ENCODE data around the gene MRM2.
A peak's percentile ranks its signal among the peaks of the same experiment; 100 is the strongest.
"Not testable (repeated sequence)": the region's sequence is repeated elsewhere in the genome, so short reads cannot be mapped to it uniquely, and the experiment has no call there.

MRM2 gene

DNA sequence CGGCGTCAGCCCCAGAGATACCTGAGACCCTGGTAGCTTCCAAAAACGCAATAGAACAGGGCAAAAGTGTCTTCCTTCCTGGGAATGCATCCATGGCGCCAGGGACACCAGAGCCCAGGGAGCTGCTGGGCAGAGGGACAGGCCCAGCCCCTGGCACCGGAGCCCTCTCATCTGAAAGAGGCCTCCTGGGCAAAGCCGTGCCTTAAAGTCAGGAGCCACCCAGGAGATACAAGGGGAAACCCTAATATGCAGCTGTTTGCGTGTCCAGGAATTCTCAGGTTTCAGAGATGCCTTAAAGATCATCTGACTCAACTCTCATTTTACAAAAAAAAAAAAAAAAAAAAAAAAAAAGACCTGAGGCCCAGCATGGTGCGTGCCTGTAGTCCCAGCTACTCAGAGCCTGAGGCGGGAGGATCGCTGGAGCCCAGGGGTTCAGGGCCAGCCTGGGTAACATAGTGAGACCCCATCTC lies 28.0 kb upstream of the MRM2 start:
- no peak for DNase-seq (ENCODE audit: low read depth)
- no peak overlapping the region for H3K4me3 ChIP-seq (ENCODE audit: control insufficient read depth, low read depth, low read length)
- TF ChIP-seq CTCF (conservative IDR thresholded peaks at IDR 0.05; ENCODE audit: control insufficient read depth, insufficient read depth, low read depth, low read length) = no peak

- peak; percentile 21 for DNase-seq (ENCODE audit: low read depth)
- not testable (repeated sequence) for H3K4me3 ChIP-seq (ENCODE audit: control insufficient read depth, low read depth, low read length)
These were observed 27.3 kb upstream of the MRM2 start for GRCh38 chr7:2269089-2269990.

DNA sequence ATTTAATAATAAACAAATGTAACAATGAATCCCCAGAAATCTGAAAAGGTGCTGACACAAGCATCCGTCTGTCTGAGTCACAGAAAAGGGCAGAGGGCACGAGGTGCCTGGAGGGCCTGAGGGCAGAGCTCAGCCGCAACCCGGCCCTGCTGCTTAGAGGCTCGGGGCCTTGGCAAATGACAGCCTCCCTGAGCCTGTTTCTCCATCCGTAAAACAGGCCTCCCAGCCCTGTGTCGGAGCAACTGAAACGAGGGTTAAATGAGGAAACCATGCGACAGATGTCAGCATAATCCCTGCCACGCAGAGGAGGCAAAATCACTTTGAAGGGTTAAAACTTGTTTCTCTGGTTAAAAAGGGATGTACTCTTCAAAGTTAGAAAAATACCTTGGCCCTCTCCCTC lies 24.9 kb upstream of the MRM2 start:
- TF ChIP-seq CTCF (conservative IDR thresholded peaks at IDR 0.05; ENCODE audit: control insufficient read depth, insufficient read depth, low read depth, low read length) = no peak
- peak; percentile 67 for DNase-seq (ENCODE audit: low read depth)

DNA sequence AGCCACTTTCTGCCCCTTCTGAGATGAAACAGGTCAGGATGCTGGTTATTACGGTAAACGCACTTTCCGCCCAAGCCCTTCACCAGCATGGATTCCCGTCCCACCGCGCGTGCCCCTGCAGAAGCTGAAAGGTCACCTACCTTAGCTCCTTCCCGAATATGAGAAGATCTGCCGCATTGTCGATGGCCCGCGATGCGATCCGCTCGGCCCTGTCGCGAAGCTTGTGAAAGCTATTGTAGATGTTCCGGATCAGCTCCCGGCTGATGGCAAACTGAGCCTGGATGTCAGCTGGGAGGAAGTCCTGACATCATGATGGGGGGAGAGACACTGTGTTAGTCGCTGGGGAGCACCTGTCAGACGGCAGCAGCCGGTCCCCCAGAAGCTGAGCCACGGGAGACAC lies 22.2 kb upstream of the MRM2 start:
- no peak overlapping the region for H3K4me3 ChIP-seq (ENCODE audit: control insufficient read depth, low read depth, low read length)
- no peak for DNase-seq (ENCODE audit: low read depth)
- no peak for TF ChIP-seq CTCF (conservative IDR thresholded peaks at IDR 0.05; ENCODE audit: control insufficient read depth, insufficient read depth, low read depth, low read length)

More for the DNA sequence above, 24.9 kb upstream of the MRM2 start:
- H3K4me3 ChIP-seq (ENCODE audit: control insufficient read depth, low read depth, low read length) = no peak overlapping the region

DNA sequence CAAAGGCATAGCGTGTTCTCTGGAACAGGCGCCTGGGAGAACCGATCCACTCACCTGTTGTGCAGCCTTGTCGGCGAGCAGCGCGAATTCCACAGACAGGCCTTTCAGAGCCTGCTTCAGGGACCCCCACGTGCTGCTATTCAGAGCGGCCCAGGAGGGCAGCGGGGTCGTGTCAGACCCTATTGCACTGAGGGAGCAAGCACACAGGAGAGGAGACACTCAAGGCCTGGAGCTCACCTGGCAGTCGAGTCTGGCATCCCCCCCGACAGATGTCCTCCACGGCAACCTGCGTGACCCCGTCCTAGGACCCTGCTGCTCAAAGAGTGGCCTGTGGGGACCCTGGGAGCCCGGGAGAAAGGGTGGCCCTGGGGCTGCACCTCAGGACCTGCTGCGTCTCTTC lies 21.2 kb upstream of the MRM2 start:
- DNase-seq (ENCODE audit: low read depth) = no peak
- H3K4me3 ChIP-seq (ENCODE audit: control insufficient read depth, low read depth, low read length) = no peak overlapping the region
- no peak for TF ChIP-seq CTCF (conservative IDR thresholded peaks at IDR 0.05; ENCODE audit: control insufficient read depth, insufficient read depth, low read depth, low read length)

GRCh38 chr7:2261611-2262010 lies 19.6 kb upstream of the MRM2 start:
- H3K4me3 ChIP-seq (ENCODE audit: control insufficient read depth, low read depth, low read length) = no peak overlapping the region
- DNase-seq (ENCODE audit: low read depth) = no peak
- no peak for TF ChIP-seq CTCF (conservative IDR thresholded peaks at IDR 0.05; ENCODE audit: control insufficient read depth, insufficient read depth, low read depth, low read length)

DNA sequence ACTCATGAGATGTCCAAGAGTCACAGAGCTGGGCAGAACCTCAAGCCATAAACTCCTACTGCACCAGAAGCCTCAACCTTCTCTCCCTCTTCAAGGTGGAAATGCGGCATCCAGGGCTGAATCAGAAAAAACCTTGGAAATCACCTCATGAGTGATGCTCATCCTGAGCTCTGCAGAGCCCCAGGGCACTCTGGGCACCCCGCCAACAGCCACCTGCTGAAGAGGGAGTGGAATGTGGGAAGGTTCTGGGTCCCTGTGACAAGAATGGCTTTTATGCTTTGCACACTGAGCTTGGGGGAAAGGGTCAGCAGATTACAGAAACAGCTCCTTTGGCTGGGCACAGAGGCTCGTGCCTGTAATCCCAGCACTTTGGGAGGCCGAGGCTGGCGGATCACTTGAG lies 18.8 kb upstream of the MRM2 start:
- DNase-seq (ENCODE audit: low read depth) = no peak
- no peak for TF ChIP-seq CTCF (conservative IDR thresholded peaks at IDR 0.05; ENCODE audit: control insufficient read depth, insufficient read depth, low read depth, low read length)
- H3K4me3 ChIP-seq (ENCODE audit: control insufficient read depth, low read depth, low read length) = no peak overlapping the region
